ENCODE results near the gene STX7.

DNA sequence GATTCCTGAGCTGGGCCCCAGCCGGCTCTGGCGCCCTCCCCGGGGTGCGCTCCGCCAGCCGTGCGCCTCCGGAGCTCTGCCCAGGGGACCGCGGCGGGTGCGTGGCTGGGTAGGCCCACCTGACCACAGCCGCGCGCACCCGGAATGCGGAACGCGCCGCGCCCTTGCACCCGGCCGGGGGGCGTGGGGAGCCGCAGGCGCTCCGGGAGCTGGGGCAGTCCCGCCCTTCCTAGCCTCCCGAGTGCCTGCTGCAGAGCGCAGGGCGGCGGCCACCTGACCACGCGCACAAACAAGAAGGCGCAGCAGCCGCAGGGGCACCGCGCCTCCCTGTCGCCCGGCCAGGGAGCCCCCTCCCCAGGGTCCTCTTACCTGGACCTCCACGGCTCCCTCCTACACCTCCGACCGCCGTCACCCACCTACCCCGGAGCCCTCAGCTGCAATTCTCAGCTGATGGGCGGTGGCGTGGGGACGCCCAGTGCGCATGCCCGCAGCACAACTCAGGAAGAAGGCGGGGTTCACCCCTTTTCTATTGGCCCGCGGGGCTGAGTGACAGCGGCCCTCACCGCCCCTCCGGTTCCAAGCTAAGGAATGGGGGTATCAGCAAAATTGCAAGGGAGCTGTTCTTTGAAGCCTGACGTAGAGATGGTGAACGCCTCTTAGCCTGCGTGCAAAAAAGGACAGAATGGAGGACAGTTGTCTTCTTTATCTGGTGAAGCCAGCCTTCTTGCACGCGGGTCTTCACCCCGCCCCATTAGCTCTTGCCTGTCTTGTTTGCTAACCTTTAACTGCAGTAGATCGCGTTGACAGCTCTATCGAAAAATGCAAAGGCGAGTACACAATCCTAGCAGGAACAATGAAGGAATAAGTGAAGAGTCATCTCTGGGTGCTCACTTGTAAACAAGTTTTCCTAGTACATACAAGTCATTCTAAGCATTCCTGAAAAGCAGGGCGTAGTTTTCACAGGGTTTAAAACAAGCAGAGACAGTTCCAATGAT is at the start of gene STX7:
- TF ChIP-seq CTCF (IDR thresholded peaks at IDR 0.05) (peak in 1 of 12 donors; percentile 7), POLR2A (IDR thresholded peaks at IDR 0.05) (peak in 1 of 2 donors; percentile 89)
